ENCODE measurements around the gene BNIP5.

The BNIP5 gene

DNA sequence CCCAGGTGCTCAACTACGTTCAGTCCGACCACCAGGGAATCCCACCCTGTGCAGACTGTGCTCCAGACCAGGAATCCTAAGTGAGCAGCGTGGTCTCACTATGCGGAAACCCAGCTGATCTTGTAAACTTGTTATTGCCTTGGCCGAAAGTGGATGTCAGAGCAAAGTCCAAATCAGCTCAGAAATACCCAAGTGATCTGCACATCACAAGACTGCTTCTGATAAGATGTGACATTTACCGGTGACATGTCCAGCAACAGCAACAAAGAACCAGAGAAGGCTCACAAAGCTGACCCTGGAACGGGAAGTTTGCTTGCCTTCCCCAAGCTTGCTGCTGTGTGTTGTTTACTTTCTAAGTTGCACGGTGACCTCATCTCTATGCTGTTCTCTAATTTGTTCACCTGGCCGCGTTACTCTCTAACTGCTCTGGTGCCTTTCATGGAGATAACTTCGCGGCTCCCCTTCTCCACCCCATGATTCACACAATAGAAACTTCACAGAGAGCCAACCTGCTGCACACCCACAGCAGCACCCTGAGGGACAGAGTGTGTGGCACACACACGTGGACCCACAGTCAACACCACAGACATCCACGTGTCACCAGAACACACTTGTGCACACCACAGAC, 1.7 kb downstream of the BNIP5 start:
- ChIA-PET CTCF (interaction anchor here (0.7 to 17.7 kb wide), 6 partner anchors 9 to 32 kb away, joined by 3 to 323 read pairs (median 8); no protein-coding TSS in a partner anchor), POLR2A (no interaction called here)
- no peak for DNase-seq (ENCODE audit: extremely low spot score)
- TF ChIP-seq, protein P1, sequence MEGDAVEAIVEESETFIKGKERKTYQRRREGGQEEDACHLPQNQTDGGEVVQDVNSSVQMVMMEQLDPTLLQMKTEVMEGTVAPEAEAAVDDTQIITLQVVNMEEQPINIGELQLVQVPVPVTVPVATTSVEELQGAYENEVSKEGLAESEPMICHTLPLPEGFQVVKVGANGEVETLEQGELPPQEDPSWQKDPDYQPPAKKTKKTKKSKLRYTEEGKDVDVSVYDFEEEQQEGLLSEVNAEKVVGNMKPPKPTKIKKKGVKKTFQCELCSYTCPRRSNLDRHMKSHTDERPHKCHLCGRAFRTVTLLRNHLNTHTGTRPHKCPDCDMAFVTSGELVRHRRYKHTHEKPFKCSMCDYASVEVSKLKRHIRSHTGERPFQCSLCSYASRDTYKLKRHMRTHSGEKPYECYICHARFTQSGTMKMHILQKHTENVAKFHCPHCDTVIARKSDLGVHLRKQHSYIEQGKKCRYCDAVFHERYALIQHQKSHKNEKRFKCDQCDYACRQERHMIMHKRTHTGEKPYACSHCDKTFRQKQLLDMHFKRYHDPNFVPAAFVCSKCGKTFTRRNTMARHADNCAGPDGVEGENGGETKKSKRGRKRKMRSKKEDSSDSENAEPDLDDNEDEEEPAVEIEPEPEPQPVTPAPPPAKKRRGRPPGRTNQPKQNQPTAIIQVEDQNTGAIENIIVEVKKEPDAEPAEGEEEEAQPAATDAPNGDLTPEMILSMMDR (IDR thresholded peaks at IDR 0.05; ENCODE audit: control extremely low read depth, extremely low read depth, low read depth, missing control alignments) = no peak

GRCh38 chr6:36333931-36334725, 2.6 kb downstream of the BNIP5 start:
- ChIA-PET POLR2A (no interaction called here), CTCF (interaction anchor here (0.7 to 17.7 kb wide), 5 partner anchors 21 to 31 kb away, joined by 3 to 323 read pairs (median 3); no protein-coding TSS in a partner anchor)
- no peak for DNase-seq (ENCODE audit: extremely low spot score)
- TF ChIP-seq, protein P1 (IDR thresholded peaks at IDR 0.05; ENCODE audit: control extremely low read depth, extremely low read depth, low read depth, missing control alignments) = no peak

- TF ChIP-seq, protein P1 (IDR thresholded peaks at IDR 0.05; ENCODE audit: control extremely low read depth, extremely low read depth, low read depth, missing control alignments) = no peak
- no peak for DNase-seq (ENCODE audit: extremely low spot score)
- POLR2A ChIA-PET = no interaction called here
- CTCF ChIA-PET = interaction anchor here (1.1 to 17.7 kb wide), 3 partner anchors 8 to 30 kb away, joined by 6 to 323 read pairs (median 16); no protein-coding TSS in a partner anchor
These were observed 3.4 kb downstream of the BNIP5 start for GRCh38 chr6:36333171-36333895.

GRCh38 chr6:36331381-36331780, 5.3 kb downstream of the BNIP5 start:
- ChIA-PET POLR2A (no interaction called here), CTCF (interaction anchor here (1.0 to 4.0 kb wide), 3 partner anchors 9 to 28 kb away, joined by 3 to 28 read pairs (median 5); no protein-coding TSS in a partner anchor)
- TF ChIP-seq, protein P1 (IDR thresholded peaks at IDR 0.05; ENCODE audit: control extremely low read depth, extremely low read depth, low read depth, missing control alignments) = no peak
- no peak for DNase-seq (ENCODE audit: extremely low spot score)

- DNase-seq (ENCODE audit: extremely low spot score) = no peak
- POLR2A ChIA-PET = no interaction called here
- CTCF ChIA-PET = interaction anchor here (1.1 to 4.0 kb wide), 4 partner anchors 10 to 22 kb away, joined by 3 to 28 read pairs (median 4); no protein-coding TSS in a partner anchor
- TF ChIP-seq, protein P1 (IDR thresholded peaks at IDR 0.05; ENCODE audit: control extremely low read depth, extremely low read depth, low read depth, missing control alignments) = no peak
These were observed 6.3 kb downstream of the BNIP5 start for GRCh38 chr6:36330366-36330765.

DNA sequence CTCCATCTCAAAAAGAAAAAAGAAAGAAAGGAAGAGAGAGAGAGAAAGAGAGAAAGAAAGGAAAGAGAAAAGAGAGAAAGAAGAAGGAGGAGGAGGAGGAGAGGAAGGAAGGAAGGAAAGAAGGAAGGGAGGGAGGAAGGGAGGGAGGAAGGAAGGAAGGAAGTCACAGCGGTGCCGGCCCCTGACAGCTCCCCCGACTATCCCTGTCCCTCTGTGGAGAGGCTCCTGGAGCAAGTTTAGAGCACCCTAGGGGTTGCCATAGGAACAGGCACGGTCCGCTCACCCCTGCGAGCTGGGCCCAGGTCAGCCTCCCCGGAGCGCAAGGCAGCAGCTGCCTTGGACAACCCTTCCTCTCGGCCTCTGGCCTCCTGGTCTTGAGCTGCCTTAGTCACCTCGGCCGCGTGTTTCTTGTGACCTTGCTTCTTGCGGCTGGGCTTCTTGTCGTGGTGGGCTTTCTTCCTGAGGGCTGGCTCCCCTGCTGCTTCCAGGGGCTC, 6.8 kb downstream of the BNIP5 start:
- TF ChIP-seq, protein P1 (IDR thresholded peaks at IDR 0.05; ENCODE audit: control extremely low read depth, extremely low read depth, low read depth, missing control alignments) = no peak
- ChIA-PET CTCF (interaction anchor here (0.8 to 4.0 kb wide), 6 partner anchors 10 to 28 kb away, joined by 3 to 28 read pairs (median 4); no protein-coding TSS in a partner anchor), POLR2A (interaction anchor here (0.7 kb wide), 1 partner anchor 1692 kb away, joined by 5 read pairs; no protein-coding TSS in a partner anchor)
- DNase-seq (ENCODE audit: extremely low spot score) = no peak
